ENCODE data around the gene ATP6V1B1.

The ATP6V1B1 gene

GRCh38 chr2:70930371-70931329, 5.0 kb upstream of the ATP6V1B1 start:
- DNase-seq, result no peak

DNA sequence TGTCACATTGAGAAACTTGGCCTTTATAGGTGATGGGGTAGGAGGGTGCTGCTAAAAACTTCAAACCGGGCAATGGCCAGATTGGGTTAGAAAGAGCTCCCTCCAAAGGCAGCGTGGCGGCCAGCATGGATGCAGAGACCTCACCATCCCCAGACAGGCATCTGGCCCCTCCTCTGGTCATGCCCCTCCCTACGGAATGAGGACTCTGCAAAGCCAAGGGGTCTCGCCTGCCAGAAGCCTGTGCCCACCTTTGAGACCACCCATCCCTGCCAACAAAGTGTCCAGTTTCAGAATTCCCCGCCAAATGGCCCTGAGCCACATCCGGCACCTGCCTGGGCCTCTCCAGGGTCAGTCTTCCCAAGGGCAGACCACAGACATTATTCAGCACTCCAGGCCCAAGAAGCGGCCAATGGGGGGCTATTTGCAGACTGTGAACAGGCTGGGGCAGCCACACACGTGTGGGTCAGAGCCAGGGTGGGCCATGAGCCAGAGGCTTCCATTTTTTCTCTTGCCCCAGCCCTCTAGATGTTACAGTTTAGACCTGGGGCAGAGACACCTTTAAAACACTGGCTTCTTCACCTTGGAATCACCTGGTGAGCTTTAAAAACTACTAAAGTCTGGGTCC, 4.2 kb upstream of the ATP6V1B1 start:
- no peak for DNase-seq

DNA sequence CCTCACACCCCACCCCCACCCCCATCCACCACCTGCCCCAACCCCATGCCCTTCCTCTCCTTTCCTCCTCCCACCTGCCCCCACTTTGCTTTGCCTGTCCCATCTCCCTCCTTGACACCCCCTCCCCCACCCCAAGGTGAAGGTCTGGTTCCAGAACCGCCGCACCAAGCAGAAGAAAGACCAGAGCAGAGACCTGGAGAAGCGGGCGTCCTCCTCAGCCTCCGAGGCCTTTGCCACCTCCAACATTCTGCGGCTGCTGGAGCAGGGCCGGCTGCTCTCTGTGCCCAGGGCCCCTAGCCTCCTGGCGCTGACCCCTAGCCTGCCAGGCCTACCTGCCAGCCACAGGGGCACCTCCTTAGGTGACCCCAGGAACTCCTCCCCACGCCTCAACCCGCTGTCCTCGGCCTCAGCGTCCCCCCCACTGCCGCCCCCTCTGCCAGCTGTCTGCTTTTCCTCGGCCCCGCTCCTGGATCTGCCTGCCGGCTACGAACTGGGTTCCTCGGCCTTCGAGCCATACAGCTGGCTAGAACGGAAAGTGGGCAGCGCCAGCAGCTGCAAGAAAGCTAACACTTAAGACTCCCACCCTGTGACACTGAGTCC, 3.0 kb upstream of the ATP6V1B1 start:
- DNase-seq, result no peak

- no peak for DNase-seq
These were observed 719 bp upstream of the ATP6V1B1 start for GRCh38 chr2:70934981-70935380.

GRCh38 chr2:70936165-70936978, 672 bp downstream of the ATP6V1B1 start:
- DNase-seq, result no peak

- DNase-seq, result no peak
These were observed 1.5 kb downstream of the ATP6V1B1 start for GRCh38 chr2:70936979-70937811.

DNA sequence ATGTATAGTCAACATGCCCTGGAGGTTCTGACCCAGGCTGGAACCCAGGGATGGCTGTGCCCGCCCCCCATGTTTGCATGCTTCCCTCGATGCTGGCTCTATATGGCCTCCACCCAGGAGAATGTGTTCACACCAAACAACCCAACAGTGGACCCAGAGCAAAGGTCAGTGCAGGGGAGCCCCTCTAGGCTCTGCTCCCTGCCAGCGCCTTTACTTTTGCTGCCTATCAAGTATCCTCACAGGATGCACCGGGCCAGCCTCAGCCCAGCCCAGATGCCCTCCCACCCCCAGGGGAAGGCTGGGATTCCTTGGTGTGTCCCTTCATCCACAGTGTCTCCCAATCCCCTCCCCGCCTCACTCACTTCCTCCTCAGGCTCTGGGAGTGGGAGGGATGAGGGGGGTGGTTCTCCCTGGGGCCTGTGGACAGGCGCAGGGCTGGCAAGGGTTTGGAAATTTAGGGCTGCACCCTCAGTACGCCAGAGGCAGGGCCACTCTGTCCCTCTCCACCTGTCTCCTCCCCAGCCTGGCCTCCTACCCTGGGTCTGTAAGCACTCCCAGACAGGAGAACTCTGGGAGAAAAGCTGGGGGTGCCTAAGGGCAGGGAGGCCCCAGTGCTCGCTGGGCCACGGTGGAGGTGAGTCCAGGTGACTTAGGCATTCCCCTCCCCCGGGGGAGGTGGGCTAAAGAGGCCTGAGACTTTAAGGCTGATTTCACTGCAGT, 2.3 kb downstream of the ATP6V1B1 start:
- DNase-seq, result no peak

- no peak for DNase-seq
These were observed 2.9 kb downstream of the ATP6V1B1 start for GRCh38 chr2:70938586-70938950.

- no peak for DNase-seq
These were observed 3.5 kb downstream of the ATP6V1B1 start for GRCh38 chr2:70939001-70939838.

- no peak for DNase-seq
These were observed 4.3 kb downstream of the ATP6V1B1 start for GRCh38 chr2:70939839-70940580.

GRCh38 chr2:70941186-70941585, 5.5 kb downstream of the ATP6V1B1 start:
- no peak for DNase-seq

- DNase-seq, result no peak
These were observed 6.0 kb downstream of the ATP6V1B1 start for GRCh38 chr2:70941701-70942100.

- no peak for DNase-seq
These were observed 6.9 kb downstream of the ATP6V1B1 start for GRCh38 chr2:70942396-70943204.

DNA sequence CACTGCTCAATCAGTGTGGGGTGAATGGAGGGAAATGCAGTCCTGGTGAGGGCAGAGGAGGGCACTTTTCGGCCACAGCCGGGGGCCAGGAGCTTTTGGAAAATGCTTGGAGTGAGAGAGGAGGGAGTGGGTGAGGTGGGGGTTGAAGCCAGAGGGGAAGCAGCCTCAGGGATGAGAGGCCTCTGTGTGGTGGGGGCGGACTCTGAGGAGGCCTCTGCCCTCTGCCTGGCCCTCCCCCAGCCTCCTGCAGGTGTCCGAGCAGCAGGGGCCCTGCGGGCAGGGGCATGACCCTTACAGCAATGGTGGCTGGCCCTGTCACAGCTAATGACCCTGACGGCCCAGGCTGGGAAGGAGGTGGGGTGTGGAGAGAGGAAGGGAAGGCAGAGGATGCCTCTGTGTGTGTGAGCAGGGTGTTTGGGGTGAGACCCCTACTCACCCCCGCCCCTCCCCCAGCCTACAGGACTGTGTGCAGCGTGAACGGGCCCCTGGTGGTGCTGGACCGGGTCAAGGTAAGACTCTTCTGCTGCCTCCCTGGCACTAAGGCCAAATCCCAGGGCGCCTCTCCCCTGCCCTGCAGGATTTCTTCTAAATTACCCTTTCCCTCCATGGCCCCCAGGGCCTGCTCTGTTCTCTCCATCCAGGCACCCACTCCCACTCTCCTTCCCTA, 7.6 kb downstream of the ATP6V1B1 start:
- DNase-seq, result no peak

- no peak for DNase-seq
These were observed 8.5 kb downstream of the ATP6V1B1 start for GRCh38 chr2:70944111-70944690.

DNA sequence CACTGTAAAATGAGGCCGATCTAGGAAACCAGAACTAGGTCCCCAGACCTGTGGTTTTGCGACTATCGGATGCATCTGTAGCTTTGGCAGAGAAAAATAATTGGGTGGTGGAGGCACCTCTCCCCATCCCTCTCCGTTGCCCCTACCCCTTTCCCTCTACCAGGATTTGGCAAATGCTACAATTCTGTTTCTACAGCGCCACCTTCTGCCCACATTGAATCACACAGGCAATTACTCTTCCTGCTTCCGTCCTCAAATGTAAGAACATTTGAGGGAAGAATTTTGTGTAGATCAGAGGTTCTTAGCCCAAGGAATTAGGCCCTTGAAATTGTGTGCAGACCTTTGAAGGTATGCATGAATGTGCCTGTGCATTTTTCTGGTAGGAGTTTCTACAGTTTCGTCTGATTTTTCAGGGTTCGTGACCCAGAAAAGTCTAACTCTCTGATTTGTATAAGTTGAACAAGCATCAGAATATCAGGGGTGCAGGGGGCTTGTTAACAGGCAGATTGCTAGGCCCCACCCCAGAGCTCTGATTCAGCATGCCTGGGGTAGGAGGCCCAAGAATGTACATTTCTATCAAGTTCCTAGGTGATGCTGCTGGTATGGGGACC, 11.2 kb downstream of the ATP6V1B1 start:
- DNase-seq, result no peak

DNA sequence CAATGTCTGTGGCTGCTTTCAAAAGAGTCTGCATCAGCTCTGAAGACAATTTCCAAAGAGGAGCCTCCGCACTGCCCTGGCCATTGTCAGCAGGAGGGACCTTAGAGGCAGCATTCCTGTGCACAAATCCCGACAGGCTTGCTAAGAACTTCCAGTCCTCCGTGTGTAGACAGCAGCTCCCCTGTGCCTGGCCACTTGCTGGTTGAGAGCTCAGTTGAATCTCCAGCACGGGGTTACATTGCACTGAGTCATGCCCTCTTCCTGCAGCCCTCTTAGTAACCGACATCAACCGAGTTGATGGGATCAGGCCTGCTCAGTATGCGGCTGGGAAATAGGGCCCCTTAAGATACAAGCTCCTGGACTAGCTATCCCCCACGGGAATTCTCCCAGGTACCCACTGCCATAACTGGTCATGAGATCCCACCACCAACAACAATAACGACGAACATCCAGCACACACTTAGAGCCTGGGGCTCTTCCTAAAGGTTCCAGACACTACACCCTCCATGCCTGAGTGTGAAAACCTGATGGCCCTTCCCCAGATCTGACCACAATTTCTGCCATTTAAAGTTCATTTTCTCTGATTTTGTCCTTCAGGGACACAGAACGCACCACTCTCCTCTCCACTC, 12.0 kb downstream of the ATP6V1B1 start:
- no peak for DNase-seq

Measured in T1000 (cell line).